ENCODE results near the gene SLAMF9. TPM values are rescaled to one million over a fixed set of nuclear protein-coding genes. Genes with fewer than 3 reads are reported as not detected.

The SLAMF9 gene
- total RNA-seq, 2 experiments from 2014 or later: not detected

DNA sequence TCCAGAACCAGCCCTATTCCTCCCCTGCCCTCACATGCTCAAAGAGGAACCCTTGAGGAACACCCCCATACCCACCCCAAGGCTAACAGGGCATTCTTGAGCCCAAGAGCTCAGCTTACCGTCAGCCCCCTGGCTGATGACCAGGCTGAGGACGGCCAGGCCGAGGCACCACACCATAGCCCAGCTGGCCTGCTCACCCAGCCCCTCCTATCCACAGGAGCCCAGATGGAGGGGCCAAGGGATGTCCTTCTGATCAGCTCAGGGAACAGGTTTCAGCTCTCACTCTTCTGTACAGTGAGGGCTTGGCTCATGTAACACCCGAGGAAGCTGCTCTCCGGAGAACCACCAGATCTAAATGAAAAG lies 10.8 kb downstream of the SLAMF9 start:
- Mint-ChIP-seq H3K4me3 (no peak overlapping the region), H3K4me1 (ENCODE audit: low read depth) (peaks cover 2% of the 10 kb centered on the region), H3K27me3 (peaks cover 22% of the 10 kb centered on the region), H3K27ac (no peak overlapping the region), H3K9me3 (no peaks in the 10 kb centered on the region), H3K36me3 (ENCODE audit: low read depth) (no peaks in the 10 kb centered on the region)
- ChIA-PET CTCF (interaction anchor here (1.1 to 2.7 kb wide), 2 partner anchors 9 to 64 kb away, joined by 3 to 18 read pairs; no protein-coding TSS in a partner anchor), POLR2A (no interaction called here)
- ATAC-seq (no peak), DNase-seq (no peak)
- intact Hi-C loops (cut with micrococcal nuclease): no loop called here
- TF ChIP-seq, protein P1, sequence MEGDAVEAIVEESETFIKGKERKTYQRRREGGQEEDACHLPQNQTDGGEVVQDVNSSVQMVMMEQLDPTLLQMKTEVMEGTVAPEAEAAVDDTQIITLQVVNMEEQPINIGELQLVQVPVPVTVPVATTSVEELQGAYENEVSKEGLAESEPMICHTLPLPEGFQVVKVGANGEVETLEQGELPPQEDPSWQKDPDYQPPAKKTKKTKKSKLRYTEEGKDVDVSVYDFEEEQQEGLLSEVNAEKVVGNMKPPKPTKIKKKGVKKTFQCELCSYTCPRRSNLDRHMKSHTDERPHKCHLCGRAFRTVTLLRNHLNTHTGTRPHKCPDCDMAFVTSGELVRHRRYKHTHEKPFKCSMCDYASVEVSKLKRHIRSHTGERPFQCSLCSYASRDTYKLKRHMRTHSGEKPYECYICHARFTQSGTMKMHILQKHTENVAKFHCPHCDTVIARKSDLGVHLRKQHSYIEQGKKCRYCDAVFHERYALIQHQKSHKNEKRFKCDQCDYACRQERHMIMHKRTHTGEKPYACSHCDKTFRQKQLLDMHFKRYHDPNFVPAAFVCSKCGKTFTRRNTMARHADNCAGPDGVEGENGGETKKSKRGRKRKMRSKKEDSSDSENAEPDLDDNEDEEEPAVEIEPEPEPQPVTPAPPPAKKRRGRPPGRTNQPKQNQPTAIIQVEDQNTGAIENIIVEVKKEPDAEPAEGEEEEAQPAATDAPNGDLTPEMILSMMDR (IDR thresholded peaks at IDR 0.05): no peak

DNA sequence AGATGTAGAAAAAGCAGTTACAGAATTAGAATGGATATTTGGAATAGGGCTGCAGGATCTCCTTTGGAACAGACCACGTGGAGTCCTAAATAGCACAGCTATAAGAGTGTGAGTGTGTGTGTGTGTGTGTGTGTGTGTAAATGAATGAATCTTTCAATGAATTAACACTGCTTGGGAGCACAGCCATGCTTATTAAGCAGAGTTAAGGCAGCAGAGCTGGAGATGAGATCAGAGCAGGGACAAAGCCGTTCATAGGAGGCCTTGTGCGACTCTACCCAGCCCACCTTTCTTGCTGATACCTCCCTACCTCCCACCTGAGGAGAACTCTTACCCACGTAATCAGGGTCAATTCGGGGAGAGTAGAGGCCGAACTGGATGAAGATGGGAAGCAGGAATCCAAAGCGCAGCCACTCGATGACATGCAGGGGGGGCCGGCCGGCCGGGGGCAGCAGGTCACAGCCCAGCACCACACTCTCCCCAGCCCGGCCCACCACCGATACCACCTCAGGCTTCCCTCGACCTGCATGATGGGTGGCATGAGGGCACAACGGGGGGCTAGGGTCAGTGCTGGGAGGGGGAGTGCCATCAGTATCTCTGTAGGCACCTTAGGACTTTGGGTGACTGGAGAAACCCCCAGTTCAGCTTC lies 11.3 kb downstream of the SLAMF9 start:
- intact Hi-C loops (cut with micrococcal nuclease): no loop called here
- Mint-ChIP-seq H3K36me3 (ENCODE audit: low read depth) (no peaks in the 10 kb centered on the region), H3K4me1 (ENCODE audit: low read depth) (peaks cover 2% of the 10 kb centered on the region), H3K27me3 (peaks cover 22% of the 10 kb centered on the region), H3K9me3 (no peaks in the 10 kb centered on the region), H3K4me3 (no peak overlapping the region), H3K27ac (no peak overlapping the region)
- ChIA-PET CTCF (interaction anchor here (1.1 to 2.7 kb wide), 2 partner anchors 8 to 65 kb away, joined by 3 to 18 read pairs; no protein-coding TSS in a partner anchor), POLR2A (no interaction called here)
- TF ChIP-seq, protein P1 (IDR thresholded peaks at IDR 0.05): no peak
- ATAC-seq: no peak
- no peak for DNase-seq

DNA sequence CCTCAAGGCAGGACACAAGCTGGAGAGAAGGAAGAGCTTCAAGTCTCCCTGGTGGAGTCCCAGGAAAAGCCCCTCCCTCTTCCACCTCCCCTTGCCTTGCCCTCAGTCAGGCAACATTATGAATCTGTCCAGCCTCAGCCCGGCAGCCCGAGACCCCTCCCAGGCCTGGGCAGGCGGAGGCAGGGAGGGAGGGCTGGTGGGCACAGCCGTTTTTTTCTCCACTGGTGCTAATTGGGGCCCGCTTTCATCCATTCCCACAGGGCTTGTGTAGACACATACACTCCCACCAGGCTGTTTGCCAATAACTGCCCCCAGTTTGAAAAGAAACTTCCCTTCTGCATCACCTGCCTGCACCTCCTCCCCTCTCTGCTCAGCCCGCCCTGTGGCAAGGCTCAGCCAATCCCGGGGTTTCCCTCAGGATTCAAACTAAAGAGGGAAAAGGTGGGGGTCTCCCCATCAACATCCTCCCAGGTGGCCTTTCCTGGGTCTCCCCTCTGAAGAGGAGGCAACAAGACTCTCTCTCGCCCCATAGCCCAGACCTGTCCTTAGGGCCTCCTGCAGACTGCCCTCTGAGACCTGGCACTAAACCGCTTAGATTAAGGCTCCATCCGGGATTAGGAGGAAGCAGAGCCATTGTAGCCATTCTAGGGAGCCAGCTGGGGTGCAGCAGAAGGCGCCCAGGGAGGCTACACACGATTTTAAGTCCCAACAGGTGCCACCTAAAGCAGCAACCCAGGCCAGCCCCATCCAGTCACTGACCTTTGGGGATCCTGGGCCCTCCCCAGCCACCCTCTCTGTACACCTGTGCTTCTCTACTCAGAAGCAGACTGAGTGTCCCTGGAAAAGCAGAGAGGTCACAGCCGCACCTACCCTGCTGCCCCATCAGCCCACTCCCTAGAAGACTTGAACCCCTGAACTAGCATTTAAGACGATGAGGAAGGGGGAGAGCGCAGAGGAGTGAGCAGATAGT lies 12.2 kb downstream of the SLAMF9 start:
- H3K4me1 Mint-ChIP-seq (ENCODE audit: low read depth): peaks cover 2% of the 10 kb centered on the region
- ChIA-PET POLR2A (no interaction called here), CTCF (interaction anchor here (2.7 to 21.5 kb wide), 2 partner anchors 63 to 66 kb away, joined by 18 to 374 read pairs; no protein-coding TSS in a partner anchor)
- TF ChIP-seq, protein P1 (IDR thresholded peaks at IDR 0.05): no peak
- peaks cover 22% of the 10 kb centered on the region for H3K27me3 Mint-ChIP-seq
- no peak for ATAC-seq
- H3K36me3 Mint-ChIP-seq (ENCODE audit: low read depth): no peaks in the 10 kb centered on the region
- H3K9me3 Mint-ChIP-seq: no peaks in the 10 kb centered on the region
- no peak for DNase-seq
- H3K4me3 Mint-ChIP-seq: no peak overlapping the region
- intact Hi-C loops (cut with micrococcal nuclease): no loop called here
- H3K27ac Mint-ChIP-seq: no peak overlapping the region

DNA sequence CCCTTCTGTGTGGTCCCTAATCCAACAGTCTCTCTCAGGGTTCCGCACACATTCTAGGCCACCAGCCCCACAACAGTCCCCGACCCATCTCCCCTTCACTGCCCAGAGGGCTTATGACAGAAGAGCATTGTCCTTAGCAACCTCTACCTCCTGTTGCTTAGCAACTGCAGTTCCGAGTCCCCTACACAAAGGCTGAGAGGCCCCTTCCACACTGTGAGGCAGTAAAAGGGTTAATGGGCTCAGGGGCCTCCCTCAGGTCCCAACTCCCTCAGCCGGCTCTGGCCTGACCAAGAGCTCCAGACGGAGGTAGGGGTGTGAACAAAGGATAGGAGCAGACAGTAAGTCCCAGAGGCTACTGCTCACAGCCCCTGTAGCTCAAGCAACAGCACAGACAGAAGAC lies 12.9 kb downstream of the SLAMF9 start:
- Mint-ChIP-seq H3K27me3 (peaks cover 22% of the 10 kb centered on the region), H3K4me3 (no peak overlapping the region), H3K4me1 (ENCODE audit: low read depth) (peaks cover 5% of the 10 kb centered on the region), H3K36me3 (ENCODE audit: low read depth) (no peaks in the 10 kb centered on the region), H3K27ac (no peak overlapping the region), H3K9me3 (no peaks in the 10 kb centered on the region)
- ChIA-PET CTCF (interaction anchor here (21.5 kb wide), 1 partner anchor 64 kb away, joined by 374 read pairs; no protein-coding TSS in a partner anchor), POLR2A (interaction anchor here (1.1 kb wide), 1 partner anchor 16 kb away, joined by 5 read pairs; the partner anchor contains the start of gene TAGLN2)
- ATAC-seq (no peak), DNase-seq (no peak)
- TF ChIP-seq, protein P1 (IDR thresholded peaks at IDR 0.05): no peak
- intact Hi-C loops (cut with micrococcal nuclease): no loop called here

All from activated CD8-positive, alpha-beta T cell treated with anti-CD3 and anti-CD28 coated beads for 36 hours (primary cell).